ENCODE results near the gene LMOD2.

LMOD2 gene

DNA sequence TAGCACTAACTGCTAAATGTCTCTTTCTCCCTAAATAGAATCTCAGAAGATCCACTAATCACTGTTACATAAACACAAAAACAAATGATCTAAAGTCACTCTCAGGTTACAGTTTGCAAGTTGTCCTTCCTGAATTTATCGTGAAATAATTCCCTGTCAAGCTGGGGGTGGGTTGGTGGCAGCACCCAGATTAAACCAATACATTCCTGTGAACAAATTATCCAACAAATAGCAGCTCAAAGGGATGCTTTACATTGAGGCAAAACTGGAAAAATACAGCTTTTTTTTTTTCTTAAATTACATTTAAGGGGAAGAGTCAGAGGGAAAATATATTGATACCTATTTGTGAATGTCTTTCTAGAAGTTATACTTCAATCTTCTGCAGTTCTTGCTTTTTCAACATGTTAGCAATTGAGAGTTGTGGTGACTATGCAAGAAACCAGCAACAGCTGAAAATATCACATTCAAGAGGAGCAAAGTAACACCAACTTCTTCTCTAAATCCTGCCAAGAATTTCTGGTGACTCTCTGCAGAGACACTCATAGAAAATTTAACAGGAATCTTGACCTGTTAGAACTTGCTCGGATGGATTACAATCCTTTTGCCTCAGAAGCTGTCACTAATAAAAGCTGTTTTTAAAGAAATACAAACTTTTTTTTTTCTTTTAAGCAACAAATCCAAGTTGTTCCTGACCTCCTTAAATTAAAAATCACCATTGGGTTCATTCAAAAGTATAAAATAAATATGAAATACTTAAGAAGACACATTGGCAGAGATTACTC lies 18.9 kb downstream of the LMOD2 start:
- DNase-seq, result peak; percentile 35

DNA sequence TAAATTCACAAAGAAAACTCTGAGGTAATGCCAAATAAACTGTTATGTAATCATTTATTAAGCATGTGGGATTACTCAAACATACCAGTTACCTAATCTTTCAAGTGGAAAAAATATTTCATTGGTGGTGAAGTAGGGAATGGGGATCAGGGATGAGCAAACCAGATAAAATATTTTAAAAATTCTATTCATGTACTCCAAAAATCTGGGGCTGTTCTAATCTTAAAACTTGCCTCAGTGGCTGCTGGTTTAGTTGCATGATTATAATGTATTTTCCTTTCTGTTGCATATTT lies 19.5 kb downstream of the LMOD2 start:
- DNase-seq, result peak; percentile 49

DNA sequence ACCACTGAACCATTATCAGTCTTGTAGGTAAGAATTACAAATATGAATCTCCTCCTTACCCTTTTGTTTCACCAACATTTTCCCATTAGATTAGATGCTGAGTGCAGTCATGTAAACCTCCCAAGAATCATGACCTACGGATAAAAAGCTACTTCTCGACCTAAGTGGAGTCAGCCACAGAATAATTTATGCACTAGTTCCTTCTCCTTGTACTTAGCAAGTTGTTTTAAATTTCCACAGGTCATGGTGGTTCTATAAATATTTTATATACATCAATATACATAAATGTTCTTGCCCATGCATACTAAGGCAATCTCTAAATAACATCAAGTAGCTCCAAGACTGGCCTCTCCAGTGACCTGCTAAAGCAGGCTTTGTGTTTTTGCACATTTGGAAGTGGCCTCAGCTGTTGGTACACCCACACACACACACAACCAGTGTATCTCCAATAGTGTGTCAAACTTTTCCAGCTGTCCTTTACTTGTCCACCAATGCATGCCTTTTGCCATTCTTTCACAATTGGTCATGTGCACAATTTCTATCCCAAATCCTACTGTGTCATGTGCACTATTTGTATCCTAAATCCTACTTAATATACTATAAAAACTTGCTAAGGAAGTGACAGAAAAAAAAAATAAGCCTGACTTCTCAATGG lies 21.5 kb downstream of the LMOD2 start:
- no peak for DNase-seq

- DNase-seq, result no peak
Measured at GRCh38 chr7:123679614-123680013, 23.9 kb downstream of the LMOD2 start.

GRCh38 chr7:123680580-123680979 lies 24.9 kb downstream of the LMOD2 start:
- no peak for DNase-seq

DNA sequence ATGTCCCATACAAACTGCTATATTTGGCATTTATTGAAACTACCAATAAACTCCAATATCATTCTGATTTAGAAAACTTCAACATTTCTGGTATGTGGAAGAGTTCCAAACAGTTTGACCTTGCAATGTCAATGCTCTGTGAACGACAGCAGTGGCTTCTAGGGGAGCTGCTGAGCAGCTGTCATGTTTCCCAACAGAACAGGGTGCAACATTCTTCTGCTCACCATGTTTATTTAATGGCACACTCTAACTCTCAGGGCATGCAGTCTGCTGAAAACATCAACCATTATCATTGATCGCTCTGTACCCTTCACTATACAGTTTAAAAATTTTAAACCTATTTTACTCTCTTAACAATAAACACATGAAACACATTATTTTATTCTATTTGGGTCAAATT lies 25.9 kb downstream of the LMOD2 start:
- no peak for DNase-seq

- peak; percentile 61 for DNase-seq
Measured at GRCh38 chr7:123682690-123683089, 27.0 kb downstream of the LMOD2 start.

DNA sequence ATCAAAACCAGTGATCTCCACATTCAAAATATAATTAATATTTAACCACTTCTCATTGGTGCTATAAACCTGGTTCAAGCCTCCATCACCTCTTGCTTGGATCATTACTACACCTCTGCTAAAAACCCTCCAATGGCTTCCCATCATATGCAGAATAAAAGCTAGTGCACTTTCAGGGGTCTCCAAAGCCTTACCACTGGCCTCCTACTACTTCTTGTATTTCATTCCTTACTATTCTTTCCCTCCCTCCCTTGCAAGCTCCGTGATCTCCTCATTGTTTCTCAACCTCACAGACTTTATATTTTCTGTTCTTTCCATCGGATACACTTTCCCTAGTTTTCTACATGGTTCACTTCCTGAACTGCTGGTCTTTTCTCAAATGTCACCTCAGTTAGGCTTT lies 31.5 kb downstream of the LMOD2 start:
- no peak for DNase-seq

GRCh38 chr7:123687727-123688126 lies 32.1 kb downstream of the LMOD2 start:
- no peak for DNase-seq

DNA sequence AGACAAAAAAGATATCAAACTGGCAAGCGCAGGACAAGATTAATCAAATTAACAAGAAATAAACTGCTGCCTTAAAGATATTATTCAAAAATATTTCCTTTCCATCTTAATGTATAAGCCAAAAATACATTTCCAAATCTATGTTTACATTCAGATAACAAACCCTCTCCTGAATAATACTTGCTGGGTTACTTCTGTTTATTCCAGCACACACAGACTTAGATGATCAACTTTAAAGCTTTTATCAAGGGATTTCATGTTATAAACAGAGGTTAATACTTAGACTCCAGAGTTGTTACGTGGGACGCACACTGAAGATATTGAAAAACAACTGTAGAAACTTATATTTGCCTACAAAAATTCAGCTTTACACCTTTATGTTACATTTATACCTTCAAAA lies 33.6 kb downstream of the LMOD2 start:
- DNase-seq, result no peak

GRCh38 chr7:123690550-123690949 lies 34.9 kb downstream of the LMOD2 start:
- no peak for DNase-seq

GRCh38 chr7:123692471-123692877 lies 36.8 kb downstream of the LMOD2 start:
- DNase-seq, result no peak

DNA sequence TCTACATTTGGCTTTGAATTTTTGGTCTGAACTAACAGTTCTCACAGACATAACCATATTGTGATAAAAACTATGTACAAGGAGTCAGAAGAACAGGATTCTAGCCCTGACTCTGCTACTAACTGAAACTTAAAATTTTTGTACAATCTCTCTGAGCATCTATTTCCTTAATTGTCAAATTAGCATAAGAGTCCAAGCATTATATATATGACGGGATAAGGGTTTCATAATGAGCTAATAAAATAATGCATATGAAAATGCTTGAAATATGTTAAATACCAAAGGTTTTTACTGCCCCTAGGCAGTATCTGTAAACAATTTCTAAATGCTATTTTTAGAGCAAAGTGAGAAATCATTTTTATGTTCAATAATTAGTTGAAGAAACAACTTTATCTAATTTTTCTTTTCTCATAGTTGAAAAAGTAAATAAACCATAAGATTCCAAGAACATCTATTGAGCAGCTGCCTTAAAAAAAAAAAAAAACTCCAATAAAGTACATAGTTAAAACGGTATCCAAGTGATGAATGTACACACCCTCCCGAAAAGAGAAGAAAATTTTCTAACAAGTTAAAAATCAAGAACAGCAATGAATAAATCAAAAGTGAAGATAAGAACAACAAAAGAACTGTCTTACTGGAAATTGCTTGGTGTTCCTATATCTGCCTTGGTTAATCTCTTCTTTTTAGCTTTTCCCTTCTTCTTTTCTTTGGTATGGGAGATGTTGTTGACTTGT lies 40.4 kb downstream of the LMOD2 start:
- DNase-seq, result no peak

DNA sequence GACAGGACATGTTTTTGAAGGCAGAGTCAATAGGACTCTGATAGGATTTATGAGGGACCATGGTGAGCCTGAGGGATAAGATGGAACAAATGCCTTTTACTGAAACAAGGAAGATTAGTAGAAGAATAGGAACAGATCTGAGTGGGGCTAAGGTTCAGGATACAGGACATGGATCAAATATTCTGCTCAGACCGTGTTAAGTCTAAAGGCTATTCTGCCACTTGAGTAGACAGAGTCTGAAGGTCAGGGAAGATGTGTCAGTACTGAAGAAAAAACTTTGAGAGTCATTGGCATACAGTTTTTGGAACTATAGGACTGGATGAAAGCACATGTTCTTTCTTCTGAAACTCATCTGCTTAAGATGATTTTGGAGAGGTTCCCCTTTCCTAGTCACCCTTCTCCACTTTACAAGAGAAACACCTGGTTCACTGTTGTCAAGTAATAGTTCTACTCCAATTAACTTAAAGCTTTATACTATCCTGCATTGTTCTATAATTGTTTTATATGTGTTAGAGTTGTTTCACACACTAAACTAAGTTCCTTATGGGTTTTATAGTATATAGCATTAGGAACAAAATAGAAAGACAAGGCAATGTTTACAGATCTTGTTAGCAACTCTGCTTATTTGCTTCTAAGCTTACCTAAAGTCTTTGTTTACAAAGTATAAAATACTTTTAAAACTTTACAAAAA lies 49.7 kb downstream of the LMOD2 start:
- DNase-seq, result no peak

DNA sequence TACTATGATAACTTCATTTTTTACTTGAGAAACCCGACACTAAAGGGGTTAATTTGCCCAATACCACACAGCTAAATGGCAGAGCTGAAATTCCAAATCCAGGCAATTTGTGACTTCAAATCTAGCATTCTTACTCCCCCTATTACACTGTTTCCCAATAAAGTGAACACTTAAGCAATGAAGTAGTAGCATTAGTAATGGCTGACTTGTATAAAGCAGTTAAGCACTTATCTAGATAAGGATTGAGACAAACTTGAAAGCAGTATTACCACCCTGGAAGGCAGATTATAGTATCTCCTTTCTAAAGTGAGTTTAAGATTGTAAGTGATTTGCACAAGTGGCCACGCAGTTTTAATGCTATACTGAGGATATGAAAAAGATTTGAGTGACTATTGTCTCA lies 53.9 kb downstream of the LMOD2 start:
- no peak for DNase-seq

DNA sequence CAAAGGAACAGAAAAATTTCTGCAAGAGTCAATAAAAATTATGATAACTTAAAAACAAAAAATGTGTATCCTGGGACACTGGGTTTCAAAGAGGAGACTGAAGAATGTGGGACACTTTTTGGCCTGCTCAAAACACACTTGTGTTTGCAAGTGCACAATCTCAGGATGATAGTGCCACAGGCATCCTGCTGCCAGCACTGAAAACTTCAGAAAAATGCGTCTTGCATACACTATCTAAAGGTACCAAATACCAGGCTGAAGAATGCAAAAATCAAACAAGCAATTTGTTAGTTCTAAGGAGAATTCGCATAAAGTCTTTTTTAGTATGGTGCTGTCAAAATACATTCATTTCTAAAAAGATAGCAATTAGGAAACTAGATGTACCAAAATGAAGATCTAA lies 55.0 kb downstream of the LMOD2 start:
- no peak for DNase-seq

- no peak for DNase-seq
Measured at GRCh38 chr7:123711832-123712293, 56.2 kb downstream of the LMOD2 start.

DNA sequence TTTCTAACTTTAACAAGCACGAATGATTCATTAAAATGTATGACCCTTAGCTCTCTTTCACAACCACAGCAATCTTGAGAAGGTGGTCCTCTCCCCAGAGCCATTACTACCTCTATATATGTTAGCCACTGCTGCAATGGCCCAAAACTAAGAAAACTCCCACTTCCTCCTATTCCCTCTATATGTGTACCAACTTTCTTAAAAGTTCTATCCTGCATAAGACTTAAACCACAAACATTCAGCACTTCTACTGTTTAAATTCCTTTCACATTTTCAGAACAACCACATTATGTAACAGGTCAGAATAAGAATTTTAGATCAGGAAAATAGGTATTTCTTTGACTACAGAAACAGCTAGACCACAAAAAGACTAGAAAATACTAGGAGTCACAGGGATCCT lies 57.0 kb downstream of the LMOD2 start:
- DNase-seq, result peak; percentile 58

All from fibroblast of skin of right biceps (primary cell).